ENCODE results near the gene PCDH9.
"Not testable (repeated sequence)": the region's sequence is repeated elsewhere in the genome, so short reads cannot be mapped to it uniquely, and the experiment has no call there.

The PCDH9 gene

DNA sequence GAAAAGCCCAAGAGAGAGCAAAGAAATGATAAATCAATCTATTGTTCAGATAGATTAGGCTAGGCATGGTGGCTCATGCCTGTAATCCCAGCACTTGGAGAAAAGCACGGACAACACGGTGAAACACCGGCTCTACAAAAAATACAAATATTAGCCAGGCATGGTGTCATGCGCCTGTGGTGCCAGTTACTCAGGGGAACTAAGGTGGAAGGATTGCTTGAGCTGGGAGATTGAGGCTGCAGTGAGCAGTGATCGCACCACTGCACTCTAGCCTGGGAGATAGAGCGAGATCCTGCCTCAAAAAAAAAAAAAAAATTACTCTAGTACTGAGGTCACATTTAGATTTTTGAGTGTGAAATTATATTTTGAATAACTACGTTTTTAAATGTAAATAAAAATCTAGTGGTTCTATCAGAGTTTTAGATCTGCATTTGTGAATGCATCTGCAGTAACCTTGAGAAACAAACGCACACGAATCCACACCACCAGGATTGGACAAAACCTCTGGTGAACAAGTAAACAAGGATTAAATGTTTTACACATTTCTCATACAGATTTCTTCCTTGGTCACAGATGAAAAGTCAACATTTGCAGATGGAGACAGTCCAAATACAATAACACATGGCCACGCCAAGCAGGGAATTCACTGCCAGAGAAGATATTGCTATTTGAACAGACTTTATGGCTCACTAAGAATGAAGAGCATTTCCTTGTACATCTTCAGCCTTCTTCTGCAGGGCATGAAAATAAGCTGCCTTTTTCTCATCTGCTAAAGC lies 917.6 kb downstream of the PCDH9 start:
- DNase-seq, result no peak

DNA sequence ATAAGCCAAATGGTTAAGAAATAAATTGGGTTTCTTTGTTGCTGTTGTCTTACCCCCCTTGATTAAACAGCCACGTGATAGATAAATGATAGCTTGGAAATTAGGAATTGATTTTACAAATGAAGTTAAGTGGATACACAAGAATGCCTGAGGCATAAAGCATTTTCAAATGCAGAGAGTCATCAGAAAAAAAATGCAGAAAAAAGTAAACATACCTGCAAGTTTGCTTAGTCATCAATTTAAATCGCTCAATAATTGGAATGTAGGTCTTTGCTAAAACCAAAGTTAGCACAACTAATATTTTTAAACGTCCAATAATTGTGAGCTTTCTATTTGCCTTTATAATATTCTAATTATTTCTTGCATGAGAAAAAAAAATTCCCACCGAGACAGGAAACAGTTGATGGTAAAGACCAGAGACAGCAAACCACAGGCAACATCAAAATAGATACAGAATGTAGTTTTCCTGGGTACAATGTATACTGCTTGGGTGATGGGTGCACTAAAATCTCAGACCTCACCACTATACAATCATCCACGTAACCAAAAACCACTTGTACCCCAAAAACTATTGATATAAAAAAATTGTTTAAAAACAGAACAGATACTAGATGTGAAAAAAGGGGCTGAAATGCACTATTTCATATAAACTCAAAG lies 924.0 kb downstream of the PCDH9 start:
- DNase-seq, result no peak

DNA sequence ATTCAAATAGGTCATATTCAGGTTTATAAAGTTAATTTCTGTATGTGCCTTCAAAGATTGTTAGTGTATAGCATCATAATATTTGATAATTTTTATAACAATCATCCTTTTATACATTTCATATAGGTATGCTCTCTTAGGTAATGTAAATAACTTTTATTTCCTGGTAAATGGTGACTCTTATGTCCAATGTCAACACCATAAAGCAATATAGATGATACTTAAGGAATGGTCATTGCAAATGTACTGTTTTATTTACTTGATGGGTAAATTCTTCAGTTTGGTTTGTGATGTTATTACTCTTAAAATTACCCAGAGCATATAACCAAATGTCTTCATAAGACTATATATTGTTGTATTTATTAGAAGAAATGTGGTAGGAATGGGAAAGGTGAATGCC lies 928.7 kb downstream of the PCDH9 start:
- DNase-seq, result no peak

DNA sequence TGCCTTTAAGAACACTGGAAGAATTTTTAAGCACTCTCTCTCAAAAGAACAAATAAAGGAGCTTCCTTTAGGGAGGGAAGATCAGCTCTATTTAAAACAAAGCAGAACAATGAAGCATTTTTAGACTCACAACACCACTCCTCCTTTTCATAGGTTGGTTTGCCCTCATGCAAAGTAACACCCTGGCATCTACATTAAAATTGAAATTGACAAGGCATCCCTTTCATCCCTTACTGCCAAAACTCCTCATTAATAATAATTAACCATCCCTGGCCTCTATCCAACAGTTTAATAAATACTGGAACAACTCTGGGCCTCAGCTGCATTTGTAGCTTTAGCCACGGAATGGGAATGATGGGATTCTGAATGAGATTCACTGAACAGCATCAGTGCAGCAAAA lies 929.1 kb downstream of the PCDH9 start:
- DNase-seq, result no peak

DNA sequence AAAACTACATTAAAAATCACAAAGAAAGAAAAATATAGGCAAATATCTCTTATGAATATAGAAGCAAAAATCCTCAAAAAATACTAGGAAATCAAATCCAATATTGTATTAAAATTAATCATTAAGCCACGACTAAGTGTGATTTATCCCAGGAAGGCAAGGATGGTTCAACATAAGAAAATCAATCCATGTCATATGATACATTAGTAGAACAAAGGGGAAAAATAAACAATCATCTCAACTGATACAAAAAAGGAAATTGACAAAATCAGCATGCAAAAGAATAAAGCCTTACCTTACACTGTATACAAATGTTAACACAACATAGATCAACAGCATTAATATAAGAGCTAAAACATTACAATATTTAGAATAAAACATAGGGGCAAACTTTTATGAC lies 933.3 kb downstream of the PCDH9 start:
- DNase-seq, result no peak

DNA sequence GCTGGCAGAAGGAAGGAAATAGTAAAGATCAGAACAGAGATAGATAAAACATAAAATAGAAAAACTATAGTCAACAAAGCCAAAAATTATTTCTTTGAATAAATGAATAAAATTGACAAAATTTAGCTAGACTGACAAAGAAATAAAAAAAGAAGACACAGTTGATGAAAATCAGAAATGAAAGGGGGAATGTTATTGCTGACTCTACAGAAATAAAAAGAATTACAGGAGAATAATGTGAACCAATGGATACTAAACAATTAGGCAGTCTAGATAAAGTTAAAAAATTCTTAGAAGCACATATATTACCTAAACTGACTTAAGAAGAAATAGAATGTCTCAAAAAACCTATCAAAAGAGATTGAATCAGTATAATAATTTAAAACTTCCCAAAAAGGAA lies 933.8 kb downstream of the PCDH9 start:
- DNase-seq, result no peak

DNA sequence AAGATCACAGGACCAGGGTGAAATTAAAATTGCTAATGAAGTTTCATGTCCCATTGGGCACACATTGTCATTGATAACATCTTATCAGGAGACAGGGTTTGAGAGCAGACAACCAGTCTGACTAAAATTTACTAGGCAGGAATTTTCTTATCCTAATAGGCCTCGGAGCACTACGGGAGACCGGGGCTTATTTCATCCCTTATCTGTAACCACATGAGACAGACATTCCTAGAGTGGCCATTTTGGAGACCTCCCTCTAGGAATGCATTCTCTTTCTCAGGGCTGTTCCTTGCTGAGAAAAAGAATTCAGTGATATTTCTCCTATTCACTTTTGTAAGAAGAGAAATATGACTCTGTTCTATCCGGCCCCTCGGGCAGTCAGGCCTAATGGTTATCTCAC lies 943.3 kb downstream of the PCDH9 start:
- not testable (repeated sequence) for DNase-seq

DNA sequence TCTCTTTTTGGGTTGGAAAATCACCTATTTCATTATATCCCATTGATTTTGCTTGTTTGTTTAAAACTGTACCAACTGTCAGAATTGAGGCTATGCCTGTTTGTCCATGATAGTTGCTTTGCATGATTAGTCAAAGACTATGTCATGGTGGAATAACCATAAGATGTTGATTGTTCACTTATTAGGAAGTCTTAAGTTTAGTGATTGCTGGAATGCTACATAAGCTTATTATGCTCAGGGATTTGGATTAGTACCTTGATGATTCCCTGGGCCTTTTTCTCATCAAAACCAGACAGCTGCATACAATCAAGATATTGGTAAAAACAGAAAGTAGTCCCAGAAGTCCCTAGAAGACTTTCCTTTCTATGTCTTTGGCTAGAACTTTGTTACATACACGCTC lies 954.7 kb downstream of the PCDH9 start:
- no peak for DNase-seq

DNA sequence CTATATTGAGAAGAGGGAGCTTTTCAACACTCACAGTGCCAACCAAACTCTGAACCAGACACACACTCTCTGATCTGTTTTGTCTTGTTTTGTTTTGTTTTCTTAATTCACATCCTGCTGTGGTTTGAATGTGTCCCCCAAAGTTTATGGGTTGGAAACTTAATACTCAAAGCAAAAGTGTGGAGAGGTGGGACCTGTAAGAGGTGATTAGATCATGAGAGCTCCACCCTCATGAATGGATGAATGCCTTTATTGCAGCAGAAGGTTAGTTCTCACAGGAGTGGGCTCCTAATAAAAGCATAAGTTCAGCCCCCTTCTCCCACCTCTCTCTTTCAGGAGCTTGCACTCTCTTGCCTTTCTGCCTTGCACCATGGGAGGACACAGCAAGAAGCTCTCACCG lies 957.1 kb downstream of the PCDH9 start:
- DNase-seq, result no peak

DNA sequence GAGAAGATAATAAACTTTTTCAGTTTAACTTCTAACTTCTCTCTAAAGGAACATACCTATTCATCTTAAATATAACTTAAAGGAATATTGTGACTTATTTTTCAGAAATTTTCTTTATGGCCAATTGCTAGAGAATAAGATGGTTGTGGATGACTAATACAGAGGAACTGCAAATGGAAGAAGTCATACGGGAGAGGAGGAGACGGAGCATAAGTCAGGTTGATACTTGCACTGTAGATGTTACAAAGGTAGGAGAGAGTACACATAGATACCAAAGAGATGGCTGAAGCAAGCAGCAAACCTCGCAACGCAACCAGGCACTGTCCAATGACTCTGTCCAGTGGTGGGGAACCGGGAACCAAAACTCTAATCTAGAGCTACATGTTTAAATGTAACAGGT lies 963.4 kb downstream of the PCDH9 start:
- DNase-seq, result no peak

DNA sequence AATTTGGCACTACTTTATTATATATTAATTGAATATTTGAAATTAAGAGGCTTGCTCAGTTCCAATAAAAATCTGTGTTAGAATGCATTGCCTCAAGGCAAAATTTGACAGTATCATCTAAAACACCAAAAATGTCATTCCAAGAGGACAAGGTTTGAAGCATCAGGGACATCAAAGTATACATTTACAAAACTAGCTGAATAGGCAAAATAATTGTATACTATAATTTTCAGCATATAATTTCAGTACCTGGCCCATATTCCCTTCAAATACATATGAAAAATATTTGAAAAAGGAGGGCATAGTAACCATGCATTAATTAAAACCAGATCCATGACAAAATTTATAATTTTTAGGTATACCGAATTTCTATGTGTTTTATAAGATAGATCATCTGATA lies 963.8 kb downstream of the PCDH9 start:
- no peak for DNase-seq

DNA sequence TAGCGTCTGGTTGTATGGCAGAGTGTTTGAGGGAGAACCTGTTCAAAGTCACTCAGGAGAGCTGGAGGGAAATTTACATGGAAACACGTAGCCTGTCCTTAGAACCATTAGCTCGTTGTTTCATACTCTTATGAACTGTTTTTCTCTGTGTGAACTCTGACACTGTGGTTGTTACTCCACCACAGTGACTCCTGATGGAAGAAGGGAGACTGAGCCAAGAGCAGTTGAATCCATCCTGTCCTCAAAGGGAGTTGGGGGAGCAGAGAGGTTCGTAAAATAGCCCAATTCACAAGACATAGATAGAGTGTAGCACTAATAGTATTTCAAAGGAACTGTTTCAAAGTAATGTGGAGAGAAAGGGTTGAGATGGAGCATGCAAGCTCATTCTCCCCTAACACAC lies 964.8 kb downstream of the PCDH9 start:
- no peak for DNase-seq

DNA sequence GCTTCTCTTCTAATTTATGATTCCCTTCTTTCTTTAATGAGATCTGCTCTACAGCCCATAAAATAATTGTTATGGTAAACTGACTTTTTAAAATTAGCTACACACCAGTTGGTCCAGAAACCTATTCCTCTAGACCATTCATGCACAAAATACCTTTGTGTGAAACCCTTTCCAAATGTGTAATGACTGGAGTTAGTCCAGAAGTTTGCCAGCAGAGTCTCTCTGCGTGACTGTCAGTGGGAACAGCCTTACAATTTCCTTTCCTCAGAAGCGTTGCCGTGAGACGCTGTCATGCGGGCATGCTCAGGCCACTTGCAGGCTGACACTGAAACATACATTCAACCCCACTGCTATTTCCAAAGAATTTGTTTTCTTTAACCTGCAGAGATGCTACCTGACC lies 965.2 kb downstream of the PCDH9 start:
- no peak for DNase-seq

DNA sequence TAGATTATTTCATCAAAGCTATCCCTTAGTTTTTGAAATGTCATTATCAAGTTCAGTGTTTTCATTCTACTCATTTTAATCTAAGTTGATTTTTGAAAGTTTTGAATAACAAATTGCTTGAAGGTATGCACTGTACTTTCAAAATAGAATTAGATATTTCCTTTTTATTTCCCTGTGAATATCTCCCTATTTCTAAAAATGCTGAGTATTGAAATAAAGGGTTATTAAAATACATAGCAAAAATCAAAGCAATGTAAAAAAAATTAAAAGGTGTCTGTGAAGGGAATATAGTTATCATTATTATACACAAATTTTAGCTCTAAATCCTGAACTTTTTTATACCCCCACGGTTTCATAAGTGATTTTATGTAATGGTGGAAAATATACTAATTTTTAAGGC lies 967.8 kb downstream of the PCDH9 start:
- DNase-seq, result no peak

DNA sequence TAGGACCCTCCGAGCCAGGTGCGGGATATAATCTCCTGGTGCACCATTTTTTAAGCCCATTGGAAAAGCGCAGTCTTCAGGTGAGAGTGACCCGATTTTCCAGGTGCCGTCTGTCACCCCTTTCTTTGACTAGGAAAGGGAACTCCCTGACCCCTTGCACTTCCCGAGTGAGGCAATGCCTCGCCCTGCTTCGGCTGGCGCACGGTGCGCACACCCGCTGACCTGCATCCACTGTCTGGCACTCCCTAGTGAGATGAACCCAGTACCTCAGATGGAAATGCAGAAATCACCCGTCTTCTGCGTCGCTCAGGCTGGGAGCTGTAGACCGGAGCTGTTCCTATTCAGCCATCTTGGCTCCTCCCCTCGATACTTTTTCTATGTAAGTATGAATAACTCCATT lies 970.7 kb downstream of the PCDH9 start:
- DNase-seq, result not testable (repeated sequence)

All from SIG-M5 (cell line).